Stimulated activated naive CD8-positive, alpha-beta T cell treated with anti-CD3 and anti-CD28 coated beads, Interleukin-15, Interleukin-2, amounts not matched to agents 100 ng/mL and 50 ng/mL, for 24 hours (primary cell): ENCODE measurements around the gene ZBTB7A.
"Not testable (repeated sequence)": the region's sequence is repeated elsewhere in the genome, so short reads cannot be mapped to it uniquely, and the experiment has no call there.

Source experiments
- H3K27ac Mint-ChIP-seq: one replicate; pipeline ENCODE4 v1.8.0; 2021; ENCODE audit warnings: mild to moderate bottlenecking, mixed read lengths
- H3K27me3 Mint-ChIP-seq: one replicate; pipeline ENCODE4 v1.8.0; 2021; ENCODE audit warnings: mixed read lengths
- H3K36me3 Mint-ChIP-seq: one replicate; pipeline ENCODE4 v1.8.0; 2021; ENCODE audit warnings: low read depth, mixed read lengths
- H3K4me1 Mint-ChIP-seq: one replicate; pipeline ENCODE4 v1.8.0; 2021; ENCODE audit warnings: low read depth, mixed read lengths
- H3K4me3 Mint-ChIP-seq: one replicate; pipeline ENCODE4 v1.8.0; 2021; ENCODE audit warnings: mild to moderate bottlenecking, mixed read lengths
- H3K9me3 Mint-ChIP-seq: one replicate; pipeline ENCODE4 v1.8.0; 2021; ENCODE audit warnings: mixed read lengths

The ZBTB7A gene

GRCh38 chr19:4013886-4014540 lies 52.7 kb downstream of the ZBTB7A start:
- no peaks in the 10 kb centered on the region for H3K36me3 Mint-ChIP-seq
- no peaks in the 10 kb centered on the region for H3K9me3 Mint-ChIP-seq
- peaks cover 27% of the 10 kb centered on the region for H3K4me1 Mint-ChIP-seq
- no peak overlapping the region for H3K4me3 Mint-ChIP-seq
- no peak overlapping the region for H3K27ac Mint-ChIP-seq
- H3K27me3 Mint-ChIP-seq = no peaks in the 10 kb centered on the region

DNA sequence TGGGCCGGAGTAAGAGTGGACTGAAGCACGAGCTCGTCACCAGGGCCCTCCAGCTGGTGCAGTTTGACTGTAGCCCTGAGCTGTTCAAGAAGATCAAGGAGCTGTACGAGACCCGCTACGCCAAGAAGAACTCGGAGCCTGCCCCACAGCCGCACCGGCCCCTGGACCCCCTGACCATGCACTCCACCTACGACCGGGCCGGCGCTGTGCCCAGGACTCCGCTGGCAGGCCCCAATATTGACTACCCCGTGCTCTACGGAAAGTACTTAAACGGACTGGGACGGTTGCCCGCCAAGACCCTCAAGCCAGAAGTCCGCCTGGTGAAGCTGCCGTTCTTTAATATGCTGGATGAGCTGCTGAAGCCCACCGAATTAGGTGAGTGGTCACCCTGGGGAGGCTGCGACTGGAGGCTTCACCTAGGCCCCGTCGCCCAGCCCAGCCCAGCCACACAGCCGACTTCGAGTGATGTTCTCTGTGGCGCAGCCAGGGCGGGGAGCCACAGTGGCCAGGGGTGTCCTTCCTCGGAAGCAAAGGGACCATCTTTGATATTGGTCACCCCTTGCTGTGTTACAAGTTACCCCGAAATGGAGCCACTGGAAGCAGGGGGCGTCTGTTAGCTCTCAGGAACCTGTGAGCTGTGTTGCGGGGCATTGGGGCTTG lies 53.6 kb downstream of the ZBTB7A start:
- peaks cover 35% of the 10 kb centered on the region for H3K4me1 Mint-ChIP-seq
- no peaks in the 10 kb centered on the region for H3K27me3 Mint-ChIP-seq
- H3K36me3 Mint-ChIP-seq = no peaks in the 10 kb centered on the region
- H3K27ac Mint-ChIP-seq = no peak overlapping the region
- no peak overlapping the region for H3K4me3 Mint-ChIP-seq
- H3K9me3 Mint-ChIP-seq = no peaks in the 10 kb centered on the region

GRCh38 chr19:4012092-4012974 lies 54.4 kb downstream of the ZBTB7A start:
- Mint-ChIP-seq H3K27me3 (no peaks in the 10 kb centered on the region), H3K4me1 (peaks cover 35% of the 10 kb centered on the region), H3K9me3 (no peaks in the 10 kb centered on the region), H3K4me3 (no peak overlapping the region), H3K27ac (no peak overlapping the region), H3K36me3 (no peaks in the 10 kb centered on the region)

DNA sequence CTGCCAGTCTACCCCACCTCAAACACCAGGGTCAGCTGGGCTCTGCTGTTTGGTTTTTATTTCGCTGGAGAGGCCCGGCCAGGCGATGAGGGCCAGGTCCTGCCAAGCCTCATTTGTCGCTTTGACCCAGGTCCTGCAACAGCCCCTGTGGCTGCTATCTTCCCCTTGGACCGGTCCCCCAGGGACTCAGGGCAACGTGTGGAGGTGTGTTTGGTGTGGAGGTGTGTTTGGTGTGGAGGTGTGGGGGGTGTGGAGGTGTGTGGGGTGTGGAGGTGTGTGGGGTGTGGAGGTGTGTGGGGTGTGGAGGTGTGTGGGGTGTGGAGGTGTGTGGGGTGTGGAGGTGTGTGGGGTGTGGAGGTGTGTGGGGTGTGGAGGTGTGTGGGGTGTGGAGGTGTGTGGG lies 55.3 kb downstream of the ZBTB7A start:
- H3K4me1 Mint-ChIP-seq = peaks cover 35% of the 10 kb centered on the region
- not testable (repeated sequence) for H3K4me3 Mint-ChIP-seq

DNA sequence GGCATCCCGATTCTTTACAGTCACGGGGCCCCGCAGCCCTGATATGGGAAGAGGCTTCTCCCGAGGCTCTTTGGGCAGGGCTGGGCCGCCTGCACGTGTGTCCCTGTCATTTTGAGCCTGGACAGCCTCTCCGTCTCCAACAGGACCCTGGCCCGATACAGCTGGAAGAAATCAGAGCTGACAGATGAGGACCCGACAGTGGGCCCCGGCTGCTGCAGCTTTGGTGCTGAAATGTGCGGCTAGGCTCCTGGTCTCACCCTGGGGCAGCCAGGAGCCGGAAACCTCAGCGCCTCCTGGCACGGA lies 55.9 kb downstream of the ZBTB7A start:
- H3K27ac Mint-ChIP-seq = no peak overlapping the region
- H3K27me3 Mint-ChIP-seq = no peaks in the 10 kb centered on the region
- peaks cover 35% of the 10 kb centered on the region for H3K4me1 Mint-ChIP-seq
- H3K9me3 Mint-ChIP-seq = no peaks in the 10 kb centered on the region
- no peaks in the 10 kb centered on the region for H3K36me3 Mint-ChIP-seq
- no peak overlapping the region for H3K4me3 Mint-ChIP-seq

More for the DNA sequence above, 55.3 kb downstream of the ZBTB7A start:
- not testable (repeated sequence) for H3K9me3 Mint-ChIP-seq, H3K36me3 Mint-ChIP-seq, H3K27ac Mint-ChIP-seq, H3K27me3 Mint-ChIP-seq

GRCh38 chr19:4009990-4010807 lies 56.5 kb downstream of the ZBTB7A start:
- no peak overlapping the region for H3K4me3 Mint-ChIP-seq
- H3K4me1 Mint-ChIP-seq = peaks cover 38% of the 10 kb centered on the region
- H3K27ac Mint-ChIP-seq = no peak overlapping the region
- no peaks in the 10 kb centered on the region for H3K36me3 Mint-ChIP-seq
- H3K9me3 Mint-ChIP-seq = no peaks in the 10 kb centered on the region
- H3K27me3 Mint-ChIP-seq = no peaks in the 10 kb centered on the region

- H3K36me3 Mint-ChIP-seq = no peaks in the 10 kb centered on the region
- H3K4me3 Mint-ChIP-seq = peak overlapping the region; percentile 87
- H3K27ac Mint-ChIP-seq = peak overlapping the region; percentile 78
- no peaks in the 10 kb centered on the region for H3K27me3 Mint-ChIP-seq
- H3K9me3 Mint-ChIP-seq = no peaks in the 10 kb centered on the region
- H3K4me1 Mint-ChIP-seq = peaks cover 38% of the 10 kb centered on the region
Measured at GRCh38 chr19:4007836-4008539, 58.7 kb downstream of the ZBTB7A start.

DNA sequence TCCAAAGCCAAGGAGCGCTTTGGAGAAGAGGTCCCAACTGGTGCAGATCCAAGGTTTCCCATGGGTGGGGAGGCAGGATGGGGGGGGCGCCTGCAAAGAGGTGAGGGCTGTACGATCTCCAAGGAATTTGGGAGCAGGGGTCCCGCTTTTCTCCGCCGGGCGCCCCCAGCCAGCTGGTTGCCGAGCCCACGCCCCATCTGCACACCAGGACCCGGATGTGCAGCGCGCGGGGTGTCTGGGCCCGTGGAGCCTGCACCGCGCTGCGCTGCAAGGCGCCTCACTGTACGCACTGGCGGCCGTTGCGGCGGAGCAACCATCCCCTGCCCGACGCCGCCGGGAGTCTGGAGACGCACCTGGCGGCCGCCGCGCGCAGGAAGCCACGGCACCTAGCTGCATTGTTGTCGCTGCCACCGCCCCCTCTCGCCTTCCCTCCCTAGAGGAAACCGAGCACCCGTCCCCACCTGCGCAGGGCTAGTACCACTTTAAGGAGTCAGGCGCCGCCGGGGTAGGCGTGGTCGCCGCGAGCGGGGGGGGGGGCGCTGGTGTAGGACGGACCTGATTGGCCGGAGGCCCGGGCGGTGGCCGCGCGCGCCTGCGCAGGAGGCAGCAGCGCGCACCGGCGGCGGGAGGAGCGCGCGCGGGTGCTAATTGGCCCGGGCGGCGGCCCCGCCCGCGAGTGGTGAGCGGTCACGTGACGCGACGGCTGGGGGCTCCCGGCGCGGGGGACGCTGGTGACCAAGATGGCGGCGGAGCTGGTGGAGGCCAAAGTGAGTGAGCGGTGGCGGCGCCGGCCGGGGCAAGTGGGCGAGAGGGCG lies 59.5 kb downstream of the ZBTB7A start, which contains the start of gene PIAS4:
TSS of gene PIAS4 (plus strand) at position 716 of the 815 bp plus-strand sequence. CDS start at position 741, 25 bp downstream.
- peaks cover 35% of the 10 kb centered on the region for H3K4me1 Mint-ChIP-seq
- peak within 1 kb of the TSS; percentile 78 for H3K27ac Mint-ChIP-seq
- H3K4me3 Mint-ChIP-seq = peak within 1 kb of the TSS; percentile 87
- no peaks in the 10 kb centered on the region for H3K36me3 Mint-ChIP-seq
- no peaks in the 10 kb centered on the region for H3K9me3 Mint-ChIP-seq
- H3K27me3 Mint-ChIP-seq = no peaks in the 10 kb centered on the region

DNA sequence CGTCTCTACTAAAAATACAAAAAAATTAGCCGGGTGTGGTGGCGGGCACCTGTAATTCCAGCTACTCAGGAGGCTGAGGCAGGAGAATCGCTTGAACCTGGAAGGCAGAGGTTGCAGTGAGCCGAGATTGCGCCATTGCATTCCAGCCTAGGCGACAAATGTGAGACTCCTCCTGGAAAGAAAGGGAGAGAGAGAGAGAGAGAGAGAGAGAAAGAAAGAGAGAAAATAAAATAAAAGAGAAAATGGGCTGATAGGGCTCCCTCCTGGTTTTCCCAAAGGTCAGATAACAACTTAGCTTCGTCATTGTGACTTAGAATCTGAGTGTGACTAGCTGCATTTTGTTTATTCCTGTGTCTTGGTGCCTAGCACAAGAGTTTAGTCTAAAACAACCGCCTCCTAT lies 61.3 kb downstream of the ZBTB7A start:
- not testable (repeated sequence) for H3K36me3 Mint-ChIP-seq, H3K27ac Mint-ChIP-seq, H3K27me3 Mint-ChIP-seq, H3K9me3 Mint-ChIP-seq
- Mint-ChIP-seq H3K4me1 (peaks cover 25% of the 10 kb centered on the region), H3K4me3 (peak overlapping the region; percentile 45)

- not testable (repeated sequence) for H3K4me1 Mint-ChIP-seq, H3K4me3 Mint-ChIP-seq
Measured at GRCh38 chr19:4000798-4001197, 65.9 kb downstream of the ZBTB7A start.

GRCh38 chr19:3998667-3999412 lies 67.9 kb downstream of the ZBTB7A start:
- H3K36me3 Mint-ChIP-seq, H3K4me1 Mint-ChIP-seq, H3K4me3 Mint-ChIP-seq, H3K9me3 Mint-ChIP-seq, H3K27me3 Mint-ChIP-seq, H3K27ac Mint-ChIP-seq: not testable (repeated sequence)

More at GRCh38 chr19:4000798-4001197, 65.9 kb downstream of the ZBTB7A start:
- not testable (repeated sequence) for H3K36me3 Mint-ChIP-seq, H3K9me3 Mint-ChIP-seq, H3K27ac Mint-ChIP-seq, H3K27me3 Mint-ChIP-seq

GRCh38 chr19:3995607-3996006 lies 71.1 kb downstream of the ZBTB7A start:
- Mint-ChIP-seq H3K27me3 (no peaks in the 10 kb centered on the region), H3K9me3 (peaks cover 4% of the 10 kb centered on the region), H3K36me3 (no peaks in the 10 kb centered on the region), H3K27ac (no peak overlapping the region), H3K4me1 (peaks cover 8% of the 10 kb centered on the region), H3K4me3 (no peak overlapping the region)
